Peyer's patch (tissue), 4 donors: ENCODE data around the gene CS. TPM values are rescaled to one million over a fixed set of nuclear protein-coding genes. Genes with fewer than 3 reads are reported as not detected.
A peak's percentile ranks its signal among the peaks of the same experiment; 100 is the strongest.

ENCODE experiments used
- DNase-seq, 3 donors: peaks; one replicate each; pipeline ENCODE4 v3.0.0-alpha.2; 2017 to 2019
- H3K27ac ChIP-seq, 4 donors: fragments of 200-600 bp; sonication (generic); one replicate each; pipeline ENCODE4 v1.5.1; 2016 to 2019
- H3K27me3 ChIP-seq, 2 donors: fragments of 200-600 bp; sonication (generic); one replicate each; pipeline ENCODE4 v1.5.1; 2019
- H3K36me3 ChIP-seq, 3 donors: fragments of 200-600 bp; sonication (generic); one replicate each; pipeline ENCODE4 v1.5.1; 2016 to 2019
- H3K4me1 ChIP-seq, 4 donors: fragments of 200-600 bp; sonication (generic); one replicate each; pipeline ENCODE4 v1.5.1; 2016 to 2019
- H3K4me3 ChIP-seq, 4 donors: fragments of 200-600 bp; sonication (generic); 1 replicate in 3 of 4; 2 replicates in 1 of 4; pipeline ENCODE4 v1.5.1; 2016 to 2019; ENCODE audit warnings: mild to moderate bottlenecking in 1 of 4
- H3K9me3 ChIP-seq, 4 donors: fragments of 200-600 bp; sonication (generic); one replicate each; pipeline ENCODE4 v1.5.1; 2016 to 2019; ENCODE audit warnings: mild to moderate bottlenecking in 1 of 4
- CTCF ChIP-seq, 6 experiments: fragments of 450-650 bp in 4 of 6; fragments of 200-600 bp in 2 of 6; sonication (generic) in 1 of 6; IDR thresholded peaks; one replicate each; pipeline ENCODE4 v1.5.1; 2017 to 2019; ENCODE audit warnings: antibody characterized with exemption in 6 of 6, mild to moderate bottlenecking in 3 of 6, moderate library complexity in 1 of 6
- POLR2A ChIP-seq, 2 donors: fragments of 450-650 bp; IDR thresholded peaks; one replicate each; pipeline ENCODE4 v1.5.1; 2017; ENCODE audit warnings: antibody characterized with exemption in 2 of 2, mild to moderate bottlenecking in 2 of 2, moderate library complexity in 2 of 2
- total RNA-seq, 4 donors: library from RNA; depleted of rRNA; stranded (reverse); fragments of >200 nt; gene quantifications; one replicate each; pipeline ENCODE4 v1.1.0, GENCODE V29; 2016

Gene CS
- total RNA-seq, 4 donors from 2014 or later = 184 to 228 (median 203) TPM

- Histone ChIP-seq H3K4me3 (no peak overlapping the region), H3K4me1 (peaks cover 0 to 24% (median 3%) of the 10 kb centered on the region in 4 donors), H3K36me3 (no peaks in the 10 kb centered on the region), H3K9me3 (no peaks in the 10 kb centered on the region), H3K27ac (no peak overlapping the region), H3K27me3 (no peaks in the 10 kb centered on the region)
- TF ChIP-seq CTCF (IDR thresholded peaks at IDR 0.05) = no peak
- no peak for TF ChIP-seq POLR2A (IDR thresholded peaks at IDR 0.05)
- DNase-seq = no peak
Observed at GRCh38 chr12:56260921-56261320, 39.2 kb downstream of the CS start.

GRCh38 chr12:56260380-56260779 lies 39.8 kb downstream of the CS start:
- DNase-seq = no peak
- Histone ChIP-seq H3K4me1 (peaks cover 0 to 22% (median 3%) of the 10 kb centered on the region in 4 donors), H3K27me3 (no peaks in the 10 kb centered on the region), H3K27ac (no peak overlapping the region), H3K4me3 (no peak overlapping the region), H3K9me3 (no peaks in the 10 kb centered on the region), H3K36me3 (peaks cover 0 to 5% (median 0%) of the 10 kb centered on the region in 3 donors)
- TF ChIP-seq POLR2A (IDR thresholded peaks at IDR 0.05) (no peak), CTCF (IDR thresholded peaks at IDR 0.05) (no peak)

- Histone ChIP-seq H3K4me3 (peak overlapping the region; percentile 72 to 98 (median 86)), H3K27ac (peak overlapping the region; percentile 79 to 92 (median 85)), H3K27me3 (no peaks in the 10 kb centered on the region), H3K36me3 (peaks cover 0 to 20% (median 0%) of the 10 kb centered on the region in 3 donors), H3K9me3 (no peaks in the 10 kb centered on the region), H3K4me1 (peaks cover 0 to 22% (median 3%) of the 10 kb centered on the region in 4 donors)
- DNase-seq = no peak
- TF ChIP-seq POLR2A (IDR thresholded peaks at IDR 0.05) (no peak), CTCF (IDR thresholded peaks at IDR 0.05) (no peak)
Observed at GRCh38 chr12:56258820-56259183, 41.3 kb downstream of the CS start.

GRCh38 chr12:56258068-56258819 lies 41.9 kb downstream of the CS start, which contains the start of gene ANKRD52:
Gene ANKRD52 (minus strand): TSS chr12:56258384. CDS start chr12:56258269, 115 bp downstream.
- H3K4me3 ChIP-seq = peak within 1 kb of the TSS; percentile 72 to 98 (median 86)
- peaks cover 0 to 22% (median 3%) of the 10 kb centered on the region in 4 donors for H3K4me1 ChIP-seq
- no peaks in the 10 kb centered on the region for H3K9me3 ChIP-seq
- H3K36me3 ChIP-seq = peaks cover 0 to 26% (median 0%) of the 10 kb centered on the region in 3 donors
- DNase-seq = peak; percentile 75 to 89 (median 87)
- H3K27me3 ChIP-seq = no peaks in the 10 kb centered on the region
- peak within 1 kb of the TSS; percentile 79 to 92 (median 85) for H3K27ac ChIP-seq
- TF ChIP-seq POLR2A (IDR thresholded peaks at IDR 0.05) = peak in 1 of 2 donors; percentile 6
- peak; percentile 66 to 93 (median 90) for TF ChIP-seq CTCF (IDR thresholded peaks at IDR 0.05)

GRCh38 chr12:56257491-56258067 lies 42.6 kb downstream of the CS start:
- peaks cover 0 to 22% (median 3%) of the 10 kb centered on the region in 4 donors for H3K4me1 ChIP-seq
- H3K27ac ChIP-seq = peak overlapping the region; percentile 79 to 92 (median 85)
- peaks cover 0 to 33% (median 0%) of the 10 kb centered on the region in 3 donors for H3K36me3 ChIP-seq
- DNase-seq = no peak
- no peak for TF ChIP-seq CTCF (IDR thresholded peaks at IDR 0.05)
- TF ChIP-seq POLR2A (IDR thresholded peaks at IDR 0.05) = no peak
- no peaks in the 10 kb centered on the region for H3K27me3 ChIP-seq
- peak overlapping the region; percentile 72 to 98 (median 86) for H3K4me3 ChIP-seq
- H3K9me3 ChIP-seq = no peaks in the 10 kb centered on the region
